Sigmoid colon (tissue), 4 donors: ENCODE measurements around the gene CLSTN2.

Experiments
- CTCF ChIP-seq, 4 experiments: fragments of 450-650 bp in 3 of 4; fragments of 200-600 bp in 1 of 4; IDR thresholded peaks; one replicate each; pipeline ENCODE4 v1.5.1; 2016 to 2019; ENCODE audit warnings: antibody characterized with exemption in 4 of 4, mild to moderate bottlenecking in 3 of 4, moderate library complexity in 2 of 4
- POLR2AphosphoS5 ChIP-seq, 4 donors: sonication (generic); formaldehyde crosslinking; IDR thresholded peaks; one replicate each; pipeline ENCODE4 v1.6.1; 2017; ENCODE audit warnings: antibody characterized with exemption in 4 of 4

DNA sequence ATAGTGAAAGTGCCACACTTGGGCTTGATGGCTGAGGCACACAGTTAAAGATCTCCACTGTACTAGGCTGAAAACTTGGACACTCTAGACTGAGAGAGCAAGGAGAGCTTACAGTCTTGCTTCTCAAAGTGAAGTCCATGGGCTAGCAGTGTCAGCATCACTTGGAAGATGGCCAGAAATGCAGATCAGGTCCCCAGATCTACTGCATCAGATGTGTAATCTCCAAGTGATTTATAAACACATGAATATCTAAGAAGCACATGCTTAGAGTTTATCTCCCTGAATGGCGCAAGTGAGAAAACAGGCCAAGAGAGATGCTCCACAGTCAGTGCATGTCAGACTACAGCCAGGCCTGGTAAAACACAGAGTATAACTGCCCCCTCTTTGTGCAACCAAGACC, 308.6 kb downstream of the CLSTN2 start:
- TF ChIP-seq CTCF (IDR thresholded peaks at IDR 0.05) (no peak), POLR2AphosphoS5 (IDR thresholded peaks at IDR 0.05) (no peak)
